ENCODE results near the gene IMPDH2. TPM values are rescaled to one million over a fixed set of nuclear protein-coding genes. Genes with fewer than 3 reads are reported as not detected.
A peak's percentile ranks its signal among the peaks of the same experiment; 100 is the strongest.

The IMPDH2 gene
- polyA plus RNA-seq, 3 donors = 20.8 to 67.3 (median 21.0) TPM

DNA sequence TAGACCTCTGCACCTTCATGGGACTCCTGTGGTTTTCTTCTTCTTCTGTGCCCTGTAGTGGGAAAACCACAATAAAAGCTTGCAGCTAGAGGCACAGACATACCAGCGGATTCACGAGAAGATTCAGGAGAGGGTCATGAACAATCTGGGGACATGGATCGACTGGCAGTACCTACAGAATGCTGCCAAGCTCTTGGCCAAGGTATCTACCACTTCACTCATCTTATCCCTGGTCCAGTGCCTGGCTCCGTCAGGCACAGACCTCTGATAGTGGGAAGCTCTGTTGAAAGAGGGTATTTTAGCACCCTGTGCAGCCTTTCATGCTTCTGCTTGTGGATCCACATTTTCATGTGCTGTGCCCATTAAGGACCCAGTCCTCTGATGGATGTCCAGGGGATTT lies 48.9 kb downstream of the IMPDH2 start:
- H3K4me3 ChIP-seq (replicated peaks in 1 of 3; ENCODE audit: low read depth in 2 of 3, low read length in 3 of 3) = no peak overlapping the region
- H3K79me2 ChIP-seq (ENCODE audit: insufficient read depth, low read length) = no peaks in the 10 kb centered on the region
- TF ChIP-seq, protein P1, sequence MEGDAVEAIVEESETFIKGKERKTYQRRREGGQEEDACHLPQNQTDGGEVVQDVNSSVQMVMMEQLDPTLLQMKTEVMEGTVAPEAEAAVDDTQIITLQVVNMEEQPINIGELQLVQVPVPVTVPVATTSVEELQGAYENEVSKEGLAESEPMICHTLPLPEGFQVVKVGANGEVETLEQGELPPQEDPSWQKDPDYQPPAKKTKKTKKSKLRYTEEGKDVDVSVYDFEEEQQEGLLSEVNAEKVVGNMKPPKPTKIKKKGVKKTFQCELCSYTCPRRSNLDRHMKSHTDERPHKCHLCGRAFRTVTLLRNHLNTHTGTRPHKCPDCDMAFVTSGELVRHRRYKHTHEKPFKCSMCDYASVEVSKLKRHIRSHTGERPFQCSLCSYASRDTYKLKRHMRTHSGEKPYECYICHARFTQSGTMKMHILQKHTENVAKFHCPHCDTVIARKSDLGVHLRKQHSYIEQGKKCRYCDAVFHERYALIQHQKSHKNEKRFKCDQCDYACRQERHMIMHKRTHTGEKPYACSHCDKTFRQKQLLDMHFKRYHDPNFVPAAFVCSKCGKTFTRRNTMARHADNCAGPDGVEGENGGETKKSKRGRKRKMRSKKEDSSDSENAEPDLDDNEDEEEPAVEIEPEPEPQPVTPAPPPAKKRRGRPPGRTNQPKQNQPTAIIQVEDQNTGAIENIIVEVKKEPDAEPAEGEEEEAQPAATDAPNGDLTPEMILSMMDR (IDR thresholded peaks at IDR 0.05) = no peak
- peaks cover 9% of the 10 kb centered on the region for H3K4me1 Mint-ChIP-seq
- no peaks in the 10 kb centered on the region for H4K20me1 ChIP-seq (ENCODE audit: insufficient read depth, low read length)
- WGBS (ENCODE audit: insufficient coverage) = 80% methylated on average over 1 of the region's 4 CpGs
- H3K9ac ChIP-seq (ENCODE audit: insufficient read depth, low read length, poor library complexity, severe bottlenecking) = no peak overlapping the region
- peaks cover 80 to 95% of the 10 kb centered on the region in 2 donors for H3K36me3 Mint-ChIP-seq
- H3K9me3 ChIP-seq (replicated peaks in 1 of 2; ENCODE audit: control insufficient read depth in 1 of 2, insufficient read depth in 1 of 2, low read length in 2 of 2) = no peaks in the 10 kb centered on the region
- H3K4me2 ChIP-seq (replicated peaks; ENCODE audit: extremely low read depth, low read length, poor library complexity, severe bottlenecking) = no peak overlapping the region
- no peaks in the 10 kb centered on the region for H3K4me1 ChIP-seq (ENCODE audit: control insufficient read depth in 1 of 2, insufficient read depth in 2 of 2, low read length in 2 of 2)
- peaks cover 0 to 1% (median 0%) of the 10 kb centered on the region in 3 donors for H3K27me3 Mint-ChIP-seq (ENCODE audit: low read depth in 3 of 3)
- DNase-seq = no peak
- no peaks in the 10 kb centered on the region for H3K9me3 Mint-ChIP-seq
- peak overlapping the region in 2 of 7 donors; percentile 9 to 56 for H3K27ac Mint-ChIP-seq
- intact Hi-C loops (cut with micrococcal nuclease) = loop anchor here in 1 of 2 donors (10.0 kb wide), 1 partner anchor 155 kb away; the partner anchor contains the start of gene LAMB2
- H2AFZ ChIP-seq (ENCODE audit: insufficient read depth, low read depth, low read length, poor library complexity, severe bottlenecking) = no peak overlapping the region
- no peak overlapping the region for H3K27ac ChIP-seq (ENCODE audit: low read depth in 1 of 2, low read length in 2 of 2)
- H3K27me3 ChIP-seq (ENCODE audit: control insufficient read depth in 2 of 2, insufficient read depth in 2 of 2, low read length in 2 of 2) = no peaks in the 10 kb centered on the region
- peaks cover 85 to 98% of the 10 kb centered on the region in 2 donors for H3K36me3 ChIP-seq (replicated peaks in 1 of 2; ENCODE audit: control insufficient read depth in 1 of 2, insufficient read depth in 2 of 2, low read length in 2 of 2)
- H3K4me3 Mint-ChIP-seq = no peak overlapping the region

DNA sequence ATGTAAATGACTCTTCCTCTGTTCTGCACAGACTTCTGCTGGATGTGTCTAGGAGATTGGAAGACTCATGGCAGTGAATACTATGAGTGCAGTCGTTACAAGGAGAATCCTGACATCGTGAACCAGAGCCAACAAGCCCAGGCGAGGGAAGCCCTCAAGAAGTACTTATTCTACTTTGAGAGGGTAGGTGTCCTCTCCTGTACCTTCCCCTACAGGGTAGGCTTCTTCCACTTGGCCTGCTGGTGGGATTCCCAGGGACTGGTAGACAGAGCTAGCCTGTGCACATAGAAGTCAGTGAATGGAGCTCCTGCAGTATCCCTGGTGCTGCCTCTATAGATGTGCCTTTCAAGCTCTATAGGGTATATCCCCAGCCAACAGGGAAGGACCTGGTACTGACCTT lies 49.7 kb downstream of the IMPDH2 start:
- Mint-ChIP-seq H3K27ac (no peak overlapping the region), H3K4me1 (peaks cover 5% of the 10 kb centered on the region), H3K27me3 (ENCODE audit: low read depth in 3 of 3) (peaks cover 0 to under 1% (median 0%) of the 10 kb centered on the region in 3 donors), H3K36me3 (peaks cover 85 to 95% of the 10 kb centered on the region in 2 donors), H3K4me3 (no peak overlapping the region), H3K9me3 (no peaks in the 10 kb centered on the region)
- no peak overlapping the region for H3K27ac ChIP-seq (ENCODE audit: low read depth in 1 of 2, low read length in 2 of 2)
- H4K20me1 ChIP-seq (ENCODE audit: insufficient read depth, low read length) = no peaks in the 10 kb centered on the region
- no peak overlapping the region for H3K4me3 ChIP-seq (replicated peaks in 1 of 3; ENCODE audit: low read depth in 2 of 3, low read length in 3 of 3)
- no peak for DNase-seq
- TF ChIP-seq, protein P1 (IDR thresholded peaks at IDR 0.05) = no peak
- no peaks in the 10 kb centered on the region for H3K79me2 ChIP-seq (ENCODE audit: insufficient read depth, low read length)
- no peaks in the 10 kb centered on the region for H3K27me3 ChIP-seq (ENCODE audit: control insufficient read depth in 2 of 2, insufficient read depth in 2 of 2, low read length in 2 of 2)
- H3K9me3 ChIP-seq (replicated peaks in 1 of 2; ENCODE audit: control insufficient read depth in 1 of 2, insufficient read depth in 1 of 2, low read length in 2 of 2) = no peaks in the 10 kb centered on the region
- H3K36me3 ChIP-seq (replicated peaks in 1 of 2; ENCODE audit: control insufficient read depth in 1 of 2, insufficient read depth in 2 of 2, low read length in 2 of 2) = peaks cover 86 to 98% of the 10 kb centered on the region in 2 donors
- WGBS (ENCODE audit: insufficient coverage) = no CpG with 5 or more reads among the region's 3 CpGs
- H3K4me1 ChIP-seq (ENCODE audit: control insufficient read depth in 1 of 2, insufficient read depth in 2 of 2, low read length in 2 of 2) = no peaks in the 10 kb centered on the region
- H3K9ac ChIP-seq (ENCODE audit: insufficient read depth, low read length, poor library complexity, severe bottlenecking) = no peak overlapping the region
- H2AFZ ChIP-seq (ENCODE audit: insufficient read depth, low read depth, low read length, poor library complexity, severe bottlenecking) = no peak overlapping the region
- intact Hi-C loops (cut with micrococcal nuclease) = no loop called here
- H3K4me2 ChIP-seq (replicated peaks; ENCODE audit: extremely low read depth, low read length, poor library complexity, severe bottlenecking) = no peak overlapping the region

Small RNA genes within 50 kb of the gene (small RNA-seq; reads per million reads assigned to genes)
- gene MIR191 (ENCODE audit: insufficient read length, low read depth) (38,049 reads per million, percentile 100 among the genes with 10 or more reads in this experiment), gene MIR425 (ENCODE audit: insufficient read length, low read depth) (1,459 reads per million, percentile 99 among the genes with 10 or more reads in this experiment)

Other genes with a start within 250 kb of the IMPDH2 start
- gene PRKAR2A, start 181.5 kb downstream of the IMPDH2 start, polyA plus RNA-seq = 10 to 100 TPM in 2 of 3 donors, 1 to 10 TPM in 1; 7.5 to 13.0 (median 12.3) TPM
- 10 to 100 TPM; 43.6 to 60.8 (median 56.1) TPM for gene SLC25A20, start 130.5 kb downstream of the IMPDH2 start, polyA plus RNA-seq
- 10 to 100 TPM; 68.2 to 94.8 (median 72.2) TPM for gene ARIH2, start 110.6 kb downstream of the IMPDH2 start, polyA plus RNA-seq
- 10 to 100 TPM; 14.9 to 40.0 (median 18.1) TPM for gene P4HTM, start 39.2 kb downstream of the IMPDH2 start, polyA plus RNA-seq
- gene WDR6, start 22.0 kb downstream of the IMPDH2 start, polyA plus RNA-seq = 100 to 1,000 TPM in 1 of 3 donors, 10 to 100 TPM in 2; 30.6 to 103 (median 46.3) TPM
- 10 to 100 TPM; 15.0 to 42.1 (median 20.0) TPM for gene DALRD3, start 10.8 kb downstream of the IMPDH2 start, polyA plus RNA-seq
- 10 to 100 TPM; 42.1 to 93.4 (median 88.8) TPM for gene NDUFAF3, start 7.3 kb downstream of the IMPDH2 start, polyA plus RNA-seq
- gene QRICH1, start 64.7 kb upstream of the IMPDH2 start, polyA plus RNA-seq = 100 to 1,000 TPM in 1 of 3 donors, 10 to 100 TPM in 1, 1 to 10 TPM in 1; 9.3 to 150 (median 16.1) TPM
- 100 to 1,000 TPM; 142 to 326 (median 142) TPM for gene QARS1, start 75.4 kb upstream of the IMPDH2 start, polyA plus RNA-seq
- gene USP19, start 91.4 kb upstream of the IMPDH2 start, polyA plus RNA-seq = 10 to 100 TPM; 18.4 to 55.7 (median 24.1) TPM
- 10 to 100 TPM in 1 of 3 donors, 1 to 10 TPM in 2; 4.0 to 59.3 (median 7.6) TPM for gene LAMB2, start 103.7 kb upstream of the IMPDH2 start, polyA plus RNA-seq
- 10 to 100 TPM in 1 of 3 donors, 1 to 10 TPM in 2; 1.0 to 11.2 (median 1.2) TPM for gene CCDC71, start 136.9 kb upstream of the IMPDH2 start, polyA plus RNA-seq
- 10 to 100 TPM in 2 of 3 donors, 1 to 10 TPM in 1; 7.5 to 16.7 (median 12.9) TPM for gene KLHDC8B, start 142.2 kb upstream of the IMPDH2 start, polyA plus RNA-seq
- gene C3orf62, start 247.8 kb upstream of the IMPDH2 start, polyA plus RNA-seq = 10 to 100 TPM in 1 of 3 donors, 1 to 10 TPM in 1, under 1 TPM in 1; 0.60 to 15.7 (median 1.0) TPM

All from CD14-positive monocyte (primary cell).